Lung (tissue), 4 donors: Measurements from ENCODE around the gene CUL7. TPM values are rescaled to one million over a fixed set of nuclear protein-coding genes. Genes with fewer than 3 reads are reported as not detected.

ENCODE experiments used
- polyA plus RNA-seq, 2 donors: library from polyadenylated mRNA; stranded (reverse); fragments of 200-250 nt; gene quantifications; one replicate each; pipeline ENCODE4 v1.2.1, GENCODE V29; 2013
- total RNA-seq, 2 donors: library from RNA; depleted of rRNA in 1 of 2; stranded (reverse); fragments of >200 nt in 1 of 2; gene quantifications; one replicate each; pipeline ENCODE4 v1.2.1, GENCODE V29; 2014 to 2021
- donor health status: Bipolar disorder and iron deficiency.
- donor health status: healthy.
- donor health status: DM: yes; HTN: yes; CAD: no.

CUL7 gene
- total and polyA plus RNA-seq, 4 donors, result 8.2 to 23.6 (median 15.2) TPM

Other genes starting within 250 kb of the CUL7 start
- gene RPL7L1, start 174.2 kb downstream of the CUL7 start, total RNA-seq, result 10 to 100 TPM; 66.1 to 98.7 TPM
- 10 to 100 TPM; 39.3 to 57.6 TPM for gene RPL7L1, start 174.2 kb downstream of the CUL7 start, polyA plus RNA-seq
- gene PTCRA, start 137.8 kb downstream of the CUL7 start, total RNA-seq, result 1 to 10 TPM in 1 of 2 donors, under 1 TPM in 1; 0.37 to 3.4 TPM
- gene PTCRA, start 137.8 kb downstream of the CUL7 start, polyA plus RNA-seq, result 1 to 10 TPM; 4.6 to 5.5 TPM
- 10 to 100 TPM; 36.0 to 63.4 TPM for gene CNPY3, start 124.4 kb downstream of the CUL7 start, total RNA-seq
- gene CNPY3, start 124.4 kb downstream of the CUL7 start, polyA plus RNA-seq, result 10 to 100 TPM; 48.9 to 90.5 TPM
- gene GNMT, start 93.1 kb downstream of the CUL7 start, total RNA-seq, result 1 to 10 TPM; 1.0 to 3.0 TPM
- 1 to 10 TPM; 1.3 to 4.5 TPM for gene GNMT, start 93.1 kb downstream of the CUL7 start, polyA plus RNA-seq
- 10 to 100 TPM; 17.9 to 22.9 TPM for gene PEX6, start 74.7 kb downstream of the CUL7 start, total RNA-seq
- gene PEX6, start 74.7 kb downstream of the CUL7 start, polyA plus RNA-seq, result 1 to 10 TPM; 8.8 to 9.6 TPM
- gene PPP2R5D, start 69.3 kb downstream of the CUL7 start, total RNA-seq, result 10 to 100 TPM; 24.1 to 26.8 TPM
- gene PPP2R5D, start 69.3 kb downstream of the CUL7 start, polyA plus RNA-seq, result 10 to 100 TPM; 19.0 to 19.8 TPM
- gene MEA1, start 39.9 kb downstream of the CUL7 start, total RNA-seq, result 10 to 100 TPM; 32.5 to 47.2 TPM
- 100 to 1,000 TPM in 1 of 2 donors, 10 to 100 TPM in 1; 63.2 to 113 TPM for gene MEA1, start 39.9 kb downstream of the CUL7 start, polyA plus RNA-seq
- gene KLHDC3, start 39.6 kb downstream of the CUL7 start, total RNA-seq, result 10 to 100 TPM; 46.3 to 56.4 TPM
- 10 to 100 TPM; 52.7 to 74.4 TPM for gene KLHDC3, start 39.6 kb downstream of the CUL7 start, polyA plus RNA-seq
- gene RRP36, start 32.2 kb downstream of the CUL7 start, total RNA-seq, result 10 to 100 TPM; 31.1 to 49.9 TPM
- gene RRP36, start 32.2 kb downstream of the CUL7 start, polyA plus RNA-seq, result 10 to 100 TPM; 30.5 to 44.3 TPM
- gene MRPL2, start 5.6 kb upstream of the CUL7 start, total RNA-seq, result 10 to 100 TPM; 11.5 to 44.5 TPM
- 10 to 100 TPM; 47.8 to 84.0 TPM for gene MRPL2, start 5.6 kb upstream of the CUL7 start, polyA plus RNA-seq
- gene KLC4, start 5.8 kb upstream of the CUL7 start, total RNA-seq, result 10 to 100 TPM; 29.8 to 36.0 TPM
- gene KLC4, start 5.8 kb upstream of the CUL7 start, polyA plus RNA-seq, result 10 to 100 TPM; 16.1 to 23.1 TPM
- 100 to 1,000 TPM in 1 of 2 donors, 10 to 100 TPM in 1; 90.8 to 173 TPM for gene PTK7, start 22.5 kb upstream of the CUL7 start, total RNA-seq
- gene PTK7, start 22.5 kb upstream of the CUL7 start, polyA plus RNA-seq, result 10 to 100 TPM; 37.4 to 77.6 TPM
- gene SRF, start 117.4 kb upstream of the CUL7 start, total RNA-seq, result 10 to 100 TPM; 12.7 to 42.0 TPM
- gene SRF, start 117.4 kb upstream of the CUL7 start, polyA plus RNA-seq, result 10 to 100 TPM; 17.9 to 40.2 TPM
- 10 to 100 TPM; 29.6 to 45.6 TPM for gene CUL9, start 128.3 kb upstream of the CUL7 start, total RNA-seq
- gene CUL9, start 128.3 kb upstream of the CUL7 start, polyA plus RNA-seq, result 10 to 100 TPM; 19.7 to 41.4 TPM
- 10 to 100 TPM; 32.0 to 67.4 TPM for gene DNPH1, start 175.6 kb upstream of the CUL7 start, total RNA-seq
- gene DNPH1, start 175.6 kb upstream of the CUL7 start, polyA plus RNA-seq, result 100 to 1,000 TPM; 102 to 135 TPM
- gene TTBK1, start 189.6 kb upstream of the CUL7 start, total RNA-seq, result under 1 TPM; 0.18 to 0.31 TPM
- gene TTBK1, start 189.6 kb upstream of the CUL7 start, polyA plus RNA-seq, result under 1 TPM; 0.05 to 0.06 TPM
- gene SLC22A7, start 244.4 kb upstream of the CUL7 start, total RNA-seq, result not detected
- not detected for gene SLC22A7, start 244.4 kb upstream of the CUL7 start, polyA plus RNA-seq